ENCODE measurements around the gene U2SURP. TPM values are rescaled to one million over a fixed set of nuclear protein-coding genes. Genes with fewer than 3 reads are reported as not detected.

The U2SURP gene
- total and polyA plus RNA-seq, 4 donors = 8.3 to 41.2 (median 30.3) TPM

GRCh38 chr3:143109861-143110260, 108.5 kb downstream of the U2SURP start:
- DNase-seq (ENCODE audit: low spot score) = no peak
- H3K4me3 ChIP-seq (ENCODE audit: low read depth in 1 of 3, low read length in 3 of 3) = no peak overlapping the region
- 89% methylated on average over 5 of the region's 5 CpGs for WGBS

More at GRCh38 chr3:143109861-143110260, 108.5 kb downstream of the U2SURP start:
- Histone ChIP-seq H3K36me3 (ENCODE audit: control insufficient read depth in 4 of 4, insufficient read depth in 3 of 4, low read depth in 1 of 4, low read length in 3 of 4) (no peaks in the 10 kb centered on the region), H3K4me1 (ENCODE audit: control insufficient read depth in 4 of 4, insufficient read depth in 4 of 4, low read length in 3 of 4) (no peaks in the 10 kb centered on the region), H3K27me3 (ENCODE audit: control insufficient read depth in 4 of 4, insufficient read depth in 4 of 4, low read length in 3 of 4) (no peaks in the 10 kb centered on the region), H3K9ac (ENCODE audit: low read depth in 1 of 2, low read length in 2 of 2) (no peak overlapping the region), H3K27ac (ENCODE audit: low read depth in 1 of 2, low read length in 2 of 2) (no peak overlapping the region), H3K9me3 (ENCODE audit: control insufficient read depth in 4 of 4, low read length in 3 of 4) (peaks cover 5 to 11% (median 9%) of the 10 kb centered on the region in 4 donors)
- TF ChIP-seq RAD21 (IDR thresholded peaks at IDR 0.05) (no peak), JUND (IDR thresholded peaks at IDR 0.05) (no peak), HNF4G (IDR thresholded peaks at IDR 0.05) (no peak), REST (IDR thresholded peaks at IDR 0.05) (no peak), RXRA (IDR thresholded peaks at IDR 0.05) (no peak), CTCF (IDR thresholded peaks at IDR 0.05; ENCODE audit: low read depth, low read length, missing input control) (no peak), EGR1 (IDR thresholded peaks at IDR 0.05; ENCODE audit: low read depth in 2 of 2) (no peak), FOXA1 (IDR thresholded peaks at IDR 0.05) (no peak), ZBTB33 (IDR thresholded peaks at IDR 0.05) (no peak), MAX (IDR thresholded peaks at IDR 0.05) (no peak), SP1 (IDR thresholded peaks at IDR 0.05) (no peak), YY1 (IDR thresholded peaks at IDR 0.05) (no peak), ATF3 (IDR thresholded peaks at IDR 0.05) (no peak), NR2F2 (IDR thresholded peaks at IDR 0.05) (no peak), FOXA2 (IDR thresholded peaks at IDR 0.05) (no peak)

Small RNA genes lying within 50 kb of the gene (small RNA-seq; reads per million reads assigned to genes)
- 0.07 reads per million for gene AC021074.2

Other genes starting within 250 kb of the U2SURP start
- gene PCOLCE2, start 112.5 kb upstream of the U2SURP start, total RNA-seq = 10 to 100 TPM; 16.1 to 17.2 TPM
- gene PCOLCE2, start 112.5 kb upstream of the U2SURP start, polyA plus RNA-seq = 10 to 100 TPM in 1 of 2 donors, 1 to 10 TPM in 1; 9.1 to 10.4 TPM
- gene PAQR9, start 37.9 kb upstream of the U2SURP start, total RNA-seq = 10 to 100 TPM; 15.4 to 24.3 TPM
- gene PAQR9, start 37.9 kb upstream of the U2SURP start, polyA plus RNA-seq = 1 to 10 TPM; 3.6 to 9.8 TPM
- gene CHST2, start 118.2 kb downstream of the U2SURP start, total RNA-seq = 10 to 100 TPM in 1 of 2 donors, 1 to 10 TPM in 1; 1.2 to 48.7 TPM
- gene CHST2, start 118.2 kb downstream of the U2SURP start, polyA plus RNA-seq = under 1 TPM; 0.11 to 0.69 TPM

Data from liver (tissue), 10 donors.